Bronchial smooth muscle cell (primary cell): ENCODE data around the gene EIF4ENIF1. TPM values are rescaled to one million over a fixed set of nuclear protein-coding genes. Genes with fewer than 3 reads are reported as not detected.

Experiments
- total RNA-seq: library from RNA; depleted of rRNA; stranded (reverse); fragments of >200 nt; gene quantifications from 2 replicates; pipeline ENCODE4 v1.2.1, GENCODE V29; 2014

EIF4ENIF1 gene, protein sequence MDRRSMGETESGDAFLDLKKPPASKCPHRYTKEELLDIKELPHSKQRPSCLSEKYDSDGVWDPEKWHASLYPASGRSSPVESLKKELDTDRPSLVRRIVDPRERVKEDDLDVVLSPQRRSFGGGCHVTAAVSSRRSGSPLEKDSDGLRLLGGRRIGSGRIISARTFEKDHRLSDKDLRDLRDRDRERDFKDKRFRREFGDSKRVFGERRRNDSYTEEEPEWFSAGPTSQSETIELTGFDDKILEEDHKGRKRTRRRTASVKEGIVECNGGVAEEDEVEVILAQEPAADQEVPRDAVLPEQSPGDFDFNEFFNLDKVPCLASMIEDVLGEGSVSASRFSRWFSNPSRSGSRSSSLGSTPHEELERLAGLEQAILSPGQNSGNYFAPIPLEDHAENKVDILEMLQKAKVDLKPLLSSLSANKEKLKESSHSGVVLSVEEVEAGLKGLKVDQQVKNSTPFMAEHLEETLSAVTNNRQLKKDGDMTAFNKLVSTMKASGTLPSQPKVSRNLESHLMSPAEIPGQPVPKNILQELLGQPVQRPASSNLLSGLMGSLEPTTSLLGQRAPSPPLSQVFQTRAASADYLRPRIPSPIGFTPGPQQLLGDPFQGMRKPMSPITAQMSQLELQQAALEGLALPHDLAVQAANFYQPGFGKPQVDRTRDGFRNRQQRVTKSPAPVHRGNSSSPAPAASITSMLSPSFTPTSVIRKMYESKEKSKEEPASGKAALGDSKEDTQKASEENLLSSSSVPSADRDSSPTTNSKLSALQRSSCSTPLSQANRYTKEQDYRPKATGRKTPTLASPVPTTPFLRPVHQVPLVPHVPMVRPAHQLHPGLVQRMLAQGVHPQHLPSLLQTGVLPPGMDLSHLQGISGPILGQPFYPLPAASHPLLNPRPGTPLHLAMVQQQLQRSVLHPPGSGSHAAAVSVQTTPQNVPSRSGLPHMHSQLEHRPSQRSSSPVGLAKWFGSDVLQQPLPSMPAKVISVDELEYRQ
- 7.4 and 7.9 TPM in 2 replicates for total RNA-seq

DNA sequence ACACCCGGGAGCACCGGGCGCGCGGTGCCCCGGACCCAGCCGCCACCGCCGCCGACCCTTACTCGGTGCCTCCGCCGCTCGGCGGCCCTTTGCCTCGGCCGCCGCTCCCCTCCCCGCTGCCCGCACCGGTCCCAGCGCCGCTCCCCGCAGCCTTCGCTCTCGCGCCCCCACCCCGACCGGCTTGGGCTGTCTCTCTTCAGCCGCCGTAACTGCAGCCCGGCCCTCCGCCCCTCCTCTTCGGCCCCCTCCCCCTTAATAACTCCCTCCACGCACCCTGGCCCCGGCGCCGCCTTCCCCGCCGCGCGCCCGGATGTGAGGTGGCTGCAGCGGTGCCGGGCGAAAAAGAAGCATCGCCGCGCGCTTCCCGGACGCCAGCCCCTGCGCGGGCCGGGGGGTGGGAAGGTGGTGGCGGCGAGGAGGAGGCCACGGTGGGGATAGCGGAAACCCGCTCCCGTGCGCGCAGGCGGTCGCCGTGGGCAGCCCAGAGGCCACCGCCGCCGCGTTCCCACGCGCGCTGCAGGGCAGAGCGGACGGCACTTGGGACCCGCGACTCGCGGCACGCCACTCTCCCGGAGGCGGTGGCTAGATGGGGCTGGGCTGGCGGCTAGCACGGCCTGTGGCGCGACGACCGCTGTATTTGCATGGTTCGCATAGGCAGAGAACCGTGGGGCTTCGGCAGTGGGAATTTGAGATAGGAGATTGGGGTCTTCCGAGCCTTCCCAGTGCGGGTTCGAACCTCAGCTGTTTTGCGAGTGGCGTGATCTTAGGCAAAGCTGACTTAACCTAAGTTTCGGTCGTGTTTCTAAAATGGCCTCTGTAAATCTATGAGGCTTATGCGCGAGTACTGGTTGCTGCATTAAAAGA lies at the start of gene EIF4ENIF1:
Gene EIF4ENIF1 (minus strand): TSS at position 211 of the 864 bp plus-strand sequence. CDS start 1,124 bp downstream, outside the sequence.

DNA sequence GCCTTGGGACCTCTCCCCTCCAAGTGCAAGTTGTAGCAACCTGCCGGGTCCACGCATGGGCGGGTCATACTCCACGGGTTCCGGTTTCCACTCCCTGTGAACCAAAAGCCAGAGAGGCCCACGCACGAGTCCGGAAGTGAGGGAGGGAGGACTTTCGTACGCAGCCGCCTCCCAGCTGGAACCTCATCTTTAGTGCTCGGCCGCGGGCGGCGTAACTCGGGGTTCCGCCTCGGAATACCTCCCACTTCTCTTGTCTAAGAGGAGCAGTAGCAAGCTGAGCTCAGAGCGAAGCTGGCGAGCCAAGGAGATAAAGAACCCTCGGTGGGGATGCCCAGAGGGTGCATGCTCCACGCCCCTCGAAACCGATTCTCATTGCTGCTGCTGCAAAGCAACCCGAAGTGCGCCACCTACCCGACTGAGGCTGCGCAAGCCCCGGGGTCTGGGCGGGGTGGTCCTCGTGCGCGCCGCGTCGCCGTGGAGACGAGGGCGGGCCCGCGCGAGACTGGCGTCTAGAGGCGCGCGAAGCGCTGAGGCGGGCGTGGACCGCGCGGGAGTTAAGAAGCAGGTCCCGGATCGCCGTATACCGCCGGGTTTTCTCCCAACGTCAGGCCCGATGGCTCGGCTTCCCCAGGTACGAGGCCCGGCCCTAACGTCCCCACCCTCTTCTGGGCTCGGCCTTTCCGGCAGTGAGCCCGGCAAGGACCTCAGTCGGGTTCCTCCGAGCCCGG lies 6.5 kb upstream of the EIF4ENIF1 start, which contains the start of gene SFI1:
Gene SFI1 (plus strand): TSS at position 530 of the 728 bp plus-strand sequence. CDS start 11,749 bp downstream, outside the sequence.

DNA sequence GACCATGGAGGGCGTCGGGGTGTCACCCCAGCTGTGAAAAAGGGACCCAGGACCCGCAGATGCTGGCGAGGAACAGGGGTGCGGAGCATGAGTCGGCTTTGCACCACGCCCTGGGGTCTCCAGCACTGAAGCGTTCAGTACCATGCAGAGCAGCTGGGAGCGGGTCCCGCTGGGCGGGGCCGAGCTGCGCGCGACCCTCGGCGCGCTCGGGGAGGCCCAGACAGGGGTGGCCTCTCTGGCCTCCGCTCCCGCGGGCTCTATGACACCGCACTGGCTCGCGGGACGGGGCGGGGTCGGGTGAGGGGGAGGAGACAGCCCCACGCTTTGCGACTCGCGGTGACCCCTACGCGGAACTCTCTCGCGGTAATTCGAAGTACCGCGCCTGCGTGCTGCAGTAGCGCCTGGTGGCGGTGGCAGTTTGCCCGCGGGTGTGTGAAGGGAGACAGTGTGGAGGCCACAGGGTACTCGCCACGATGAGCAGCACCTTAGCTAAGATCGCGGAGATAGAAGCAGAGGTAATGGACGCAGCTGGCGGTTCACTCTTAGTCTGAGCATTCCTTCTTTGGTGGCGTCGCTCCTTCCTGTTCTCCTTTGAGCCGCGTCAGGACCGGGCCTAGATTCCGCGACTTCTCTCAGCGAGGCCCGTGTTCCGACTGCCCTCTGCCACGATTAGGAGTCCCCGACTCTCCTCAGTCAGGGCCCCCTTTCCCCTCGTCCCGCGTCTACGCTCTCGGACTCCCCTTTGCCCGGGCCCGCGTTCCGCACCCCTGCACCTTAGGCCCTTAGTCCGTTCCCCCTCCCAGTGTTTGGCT lies 90.2 kb downstream of the EIF4ENIF1 start, which contains the start of gene DRG1:
Gene DRG1 (plus strand): TSS at position 394 of the 812 bp plus-strand sequence. CDS start 80 bp downstream, at position 474.

Other genes starting within 250 kb of the EIF4ENIF1 start
- 37.4 and 54.0 TPM in 2 replicates for gene PIK3IP1, start 197.4 kb downstream of the EIF4ENIF1 start, total RNA-seq
- 8.8 and 14.9 TPM in 2 replicates for gene PATZ1, start 143.5 kb downstream of the EIF4ENIF1 start, total RNA-seq
- 86.5 and 104 TPM in 2 replicates for gene DRG1, start 90.2 kb downstream of the EIF4ENIF1 start, total RNA-seq
- gene SFI1, start 6.7 kb upstream of the EIF4ENIF1 start, total RNA-seq = 8.2 and 9.9 TPM in 2 replicates
- 20.3 and 21.2 TPM in 2 replicates for gene PISD, start 172.4 kb upstream of the EIF4ENIF1 start, total RNA-seq